HCT116 (cell line): ENCODE measurements around the gene SLC35B2. TPM values are rescaled to one million over a fixed set of nuclear protein-coding genes. Genes with fewer than 3 reads are reported as not detected.

Source experiments
- ATAC-seq: fragments of 200-7000 bp; cut with Tn5 transposase; 2 replicates; pipeline ENCODE4 v1.9.1; 2020; ENCODE audit warnings: mild to moderate bottlenecking, moderate library complexity
- BruUV-seq: library from RNA; stranded (reverse); fragments of 400-500 nt; replicated peaks from 2 replicates; lab custom pipeline; 2021; lab: Mats Ljungman, UMichigan
- CTCF ChIA-PET: fragments of 300-600 bp; sonication (Branson Sonifier 250); formaldehyde crosslinking; loops from one replicate; lab custom pipeline; 2021; ENCODE audit warnings: antibody characterized with exemption; lab: Charles Lee
- POLR2A ChIA-PET: fragments of 300-600, 350-600 bp; sonication (Branson Sonifier 250); formaldehyde crosslinking; loops from one replicate; lab custom pipeline; 2021; ENCODE audit warnings: antibody characterized with exemption; lab: Charles Lee
- RAD21 ChIA-PET, 2 experiments: fragments of 300-600 bp; sonication (Branson Sonifier 250); formaldehyde crosslinking; loops; one replicate each; lab custom pipeline; 2023; ENCODE audit warnings: low total read pairs in 2 of 2; ENCODE audit not compliant: uncharacterized antibody in 2 of 2, unreplicated experiment in 2 of 2, low non-redundant PET in 1 of 2; lab: Charles Lee
- DNase-seq: peaks from one replicate; pipeline ENCODE4 v3.0.0-alpha.2; 2010; ENCODE audit warnings: low read depth, low spot score
- H2AFZ ChIP-seq: fragments of 200-600 bp; shearing (Covaris generic), sonication (generic); 2 replicates; pipeline ENCODE4 v1.6.1; 2017; ENCODE audit warnings: low read depth, mixed run types, mixed read lengths, antibody characterized with exemption, low read length; ENCODE audit not compliant: poor library complexity, severe bottlenecking
- H3K27ac ChIP-seq: 2 replicates; pipeline ENCODE4 v1.5.1; 2012; ENCODE audit warnings: low read depth, low read length
- H3K27me3 ChIP-seq: fragments of 200-600 bp; sonication (generic); 2 replicates; pipeline ENCODE4 v1.6.1; 2016; ENCODE audit warnings: mixed run types, low read length, mixed read lengths; ENCODE audit not compliant: insufficient read depth
- H3K36me3 ChIP-seq, 2 experiments: fragments of 200-500 bp in 1 of 2; fragments of 200-600 bp in 1 of 2; sonication (Bioruptor generic) in 1 of 2; sonication (generic) in 1 of 2; 2 replicates each; pipeline versions ENCODE4 v1.5.1 to v1.6.1; 2014 to 2016; ENCODE audit warnings: low read length in 2 of 2, inconsistent platforms in 1 of 2, mixed read lengths in 1 of 2, mixed run types in 1 of 2; ENCODE audit not compliant: insufficient read depth in 2 of 2, control insufficient read depth in 1 of 2
- H3K4me1 ChIP-seq, 2 experiments: fragments of 200-600 bp in 1 of 2; sonication (generic) in 1 of 2; 2 replicates each; pipeline versions ENCODE4 v1.5.1 to v1.6.1; 2012 to 2017; ENCODE audit warnings: low read length in 2 of 2, inconsistent platforms in 1 of 2, mild to moderate bottlenecking in 1 of 2, mixed read lengths in 1 of 2, mixed run types in 1 of 2, moderate library complexity in 1 of 2; ENCODE audit not compliant: insufficient read depth in 2 of 2, control insufficient read depth in 1 of 2
- H3K4me2 ChIP-seq: fragments of 200-600 bp; sonication (generic); 2 replicates; pipeline ENCODE4 v1.6.1; 2017; ENCODE audit warnings: mixed run types, low read length, mixed read lengths
- H3K4me3 ChIP-seq, 2 experiments: fragments of 200-600 bp in 1 of 2; sonication (generic) in 1 of 2; replicated peaks in 1 of 2; 2 replicates each; pipeline ENCODE4 v1.5.1; 2011 to 2016; ENCODE audit warnings: low read length in 2 of 2, control low read depth in 1 of 2, low read depth in 1 of 2, mild to moderate bottlenecking in 1 of 2, mixed read lengths in 1 of 2, mixed run types in 1 of 2
- H3K79me2 ChIP-seq: fragments of 200-600 bp; sonication (generic); 2 replicates; pipeline ENCODE4 v1.6.1; 2017; ENCODE audit warnings: mild to moderate bottlenecking, mixed run types, low read length, moderate library complexity, mixed read lengths; ENCODE audit not compliant: insufficient read depth
- H3K9ac ChIP-seq: fragments of 200-600 bp; sonication (generic); 2 replicates; pipeline ENCODE4 v1.6.1; 2016; ENCODE audit warnings: low read length, mixed read lengths
- H3K9me2 ChIP-seq: fragments of 200-600 bp; sonication (generic), shearing (Covaris generic); 2 replicates; pipeline ENCODE4 v1.6.1; 2017; ENCODE audit warnings: mixed run types, mild to moderate bottlenecking, moderate library complexity; ENCODE audit not compliant: insufficient read depth
- H3K9me3 ChIP-seq, 2 experiments: fragments of 200-500 bp in 1 of 2; fragments of 200-600 bp in 1 of 2; sonication (Bioruptor generic) in 1 of 2; sonication (generic) in 1 of 2; 2 replicates each; pipeline ENCODE4 v1.6.1; 2014 to 2017; ENCODE audit warnings: low read length in 2 of 2, mixed read lengths in 2 of 2, inconsistent platforms in 1 of 2, low read depth in 1 of 2, mild to moderate bottlenecking in 1 of 2, mixed run types in 1 of 2, moderate library complexity in 1 of 2; ENCODE audit not compliant: control insufficient read depth in 1 of 2, insufficient read depth in 1 of 2
- H4K20me1 ChIP-seq: fragments of 200-600 bp; sonication (generic), shearing (Covaris generic); 2 replicates; pipeline ENCODE4 v1.6.1; 2017; ENCODE audit warnings: mixed run types, mild to moderate bottlenecking, moderate library complexity; ENCODE audit not compliant: insufficient read depth
- ATF3 ChIP-seq: IDR thresholded peaks from 2 replicates; pipeline ENCODE4 v1.6.1; 2012
- EZH2 ChIP-seq: fragments of 200-600 bp; sonication (generic); IDR thresholded peaks from 2 replicates; pipeline ENCODE4 v1.6.1; 2017; ENCODE audit warnings: antibody characterized with exemption, mixed run types
- EZH2phosphoT487 ChIP-seq: fragments of 200-600 bp; IDR thresholded peaks from 2 replicates; pipeline ENCODE4 v1.6.1; 2018; ENCODE audit warnings: antibody characterized with exemption, borderline replicate concordance
- MAX ChIP-seq: IDR thresholded peaks from 2 replicates; pipeline ENCODE4 v1.6.1; 2012
- SIN3A ChIP-seq: IDR thresholded peaks from 2 replicates; pipeline ENCODE4 v1.6.1; 2012; ENCODE audit warnings: low read depth
- TCF7L2 ChIP-seq: IDR thresholded peaks from 2 replicates; pipeline ENCODE4 v1.7.0; 2011; ENCODE audit warnings: borderline replicate concordance, inconsistent platforms; ENCODE audit not compliant: insufficient read depth, insufficient read length; ENCODE audit errors: extremely low read depth
- YY1 ChIP-seq: IDR thresholded peaks from 2 replicates; pipeline ENCODE4 v1.6.1; 2011; ENCODE audit warnings: low read length, low read depth, moderate library complexity, mild to moderate bottlenecking; ENCODE audit not compliant: insufficient replicate concordance; ENCODE audit errors: extremely low read depth
- ZFX ChIP-seq: fragments of 450-650 bp; IDR thresholded peaks from 2 replicates; pipeline ENCODE4 v1.6.1; 2017
- intact Hi-C: fragments of 100-400 bp; cut with micrococcal nuclease; formaldehyde crosslinking; loops from 2 replicates; pipeline ENCODE4 v1.10.0; 2022
- total RNA-seq: library from RNA; stranded (reverse); gene quantifications from one replicate; pipeline ENCODE4 v1.2.1, GENCODE V29; 2021; ENCODE audit not compliant: unreplicated experiment

SLC35B2 gene
- total RNA-seq, 1 experiment from 2014 or later, result 50.5 TPM

- no TSS peak for BruUV-seq
- peak overlapping the region; percentile 83 for H3K4me2 ChIP-seq
- H3K27ac ChIP-seq, result peak overlapping the region; percentile 82; the same call in 1 of the 2 replicates
- no peak for TF ChIP-seq EZH2
- no peak for TF ChIP-seq MAX
- no peak for TF ChIP-seq ATF3
- TF ChIP-seq EZH2phosphoT487, result no peak
- no peaks in the 10 kb centered on the region for H3K27me3 ChIP-seq
- ChIA-PET POLR2A (interaction anchor here (1.2 to 4.0 kb wide), 2 partner anchors 7 to 11 kb away, joined by 4 to 74 read pairs; partner anchors contain the start of gene SLC35B2), RAD21 (no interaction called here), CTCF (no interaction called here)
- no peak overlapping the region for H2AFZ ChIP-seq
- DNase-seq (no peak), ATAC-seq (no peak)
- H3K9me3 ChIP-seq, result no peaks in the 10 kb centered on the region
- intact Hi-C loops, result no loop called here
- H3K4me1 ChIP-seq, result peaks cover 10 to 34% of the 10 kb centered on the region in 2 experiments
- no peaks in the 10 kb centered on the region for H3K9me2 ChIP-seq
- peak overlapping the region; percentile 82 to 100 for H3K4me3 ChIP-seq
- peaks cover 50 to 64% of the 10 kb centered on the region in 2 experiments for H3K36me3 ChIP-seq
- peaks cover 56% of the 10 kb centered on the region for H4K20me1 ChIP-seq
- H3K9ac ChIP-seq, result peak overlapping the region; percentile 95
- H3K79me2 ChIP-seq, result peaks cover 65% of the 10 kb centered on the region
Observed at GRCh38 chr6:44248579-44248978, 8.7 kb downstream of the SLC35B2 start.

- POLR2A ChIA-PET, result interaction anchor here (0.8 to 4.0 kb wide), 15 partner anchors 8 to 477 kb away, joined by 3 to 74 read pairs (median 6); partner anchors contain the start of genes AARS2, SLC29A1, SLC35B2 and TMEM63B
- H3K36me3 ChIP-seq, result peaks cover 42 to 55% of the 10 kb centered on the region in 2 experiments
- H3K4me2 ChIP-seq, result peak overlapping the region; percentile 83
- TSS peak; percentile 46 for BruUV-seq
- CTCF ChIA-PET, result interaction anchor here (1.4 to 4.0 kb wide), 3 partner anchors 9 to 13 kb away, joined by 9 to 16 read pairs (median 10); partner anchors contain the start of gene SLC35B2
- peak overlapping the region; percentile 82 for H3K27ac ChIP-seq
- H3K4me3 ChIP-seq, result peak overlapping the region; percentile 82 to 100
- H3K9me3 ChIP-seq, result no peaks in the 10 kb centered on the region
- ATAC-seq (peak; percentile 26), DNase-seq (no peak)
- H3K4me1 ChIP-seq, result peaks cover 10 to 34% of the 10 kb centered on the region in 2 experiments
- peaks cover 50% of the 10 kb centered on the region for H4K20me1 ChIP-seq
- TF ChIP-seq TCF7L2 (no peak), YY1 (peak; percentile 26), ZFX (peak; percentile 34; the same call in 1 of the 2 replicates), SIN3A (no peak)
- RAD21 ChIA-PET, result interaction anchor here (0.6 kb wide), 2 partner anchors 10 kb away, joined by 4 read pairs; no protein-coding TSS in a partner anchor
- H3K9me2 ChIP-seq, result no peaks in the 10 kb centered on the region
- intact Hi-C loops, result loop anchor here (2.0 kb wide), 1 partner anchor 619 kb away; the partner anchor contains the start of gene GTPBP2
- no peak overlapping the region for H2AFZ ChIP-seq
- H3K27me3 ChIP-seq, result no peaks in the 10 kb centered on the region
- H3K79me2 ChIP-seq, result peaks cover 57% of the 10 kb centered on the region
- H3K9ac ChIP-seq, result peak overlapping the region; percentile 95
Observed at GRCh38 chr6:44247338-44248302, 9.7 kb downstream of the SLC35B2 start.
